Measurements from ENCODE around the gene RIIAD1.
"Not testable (repeated sequence)": the region's sequence is repeated elsewhere in the genome, so short reads cannot be mapped to it uniquely, and the experiment has no call there.

GRCh38 chr1:151733995-151734394 is 12.7 kb downstream of the RIIAD1 start:
- not testable (repeated sequence) for TF ChIP-seq YY1 (IDR thresholded peaks at IDR 0.05; ENCODE audit: insufficient read depth, insufficient read length); ZNF274 (IDR thresholded peaks at IDR 0.05; ENCODE audit: low read depth, low read length); SUZ12 (IDR thresholded peaks at IDR 0.05; ENCODE audit: extremely low read depth, insufficient read depth, insufficient read length)
